HG03103 (cell line): Measurements from ENCODE around the gene KANSL3.

Experiments used
- ATAC-seq: cut with Tn5 transposase; IDR thresholded peaks from one replicate; pipeline ENCODE4 v1.9.1; 2021; ENCODE audit warnings: low read depth; ENCODE audit not compliant: unreplicated experiment

The KANSL3 gene

GRCh38 chr2:96547203-96547641 lies 90.9 kb downstream of the KANSL3 start:
- ATAC-seq: no peak

GRCh38 chr2:96546797-96547196 lies 91.3 kb downstream of the KANSL3 start:
- no peak for ATAC-seq

GRCh38 chr2:96546321-96546720 lies 91.8 kb downstream of the KANSL3 start:
- no peak for ATAC-seq
